Right hindlimb (tissue), 1 donor: ENCODE data around the gene NKG7.
A peak's percentile ranks its signal among the peaks of the same experiment; 100 is the strongest.

Experiments used
- DNase-seq: peaks from one replicate; pipeline ENCODE4 v3.0.0-alpha.2; 2018

The NKG7 gene

DNA sequence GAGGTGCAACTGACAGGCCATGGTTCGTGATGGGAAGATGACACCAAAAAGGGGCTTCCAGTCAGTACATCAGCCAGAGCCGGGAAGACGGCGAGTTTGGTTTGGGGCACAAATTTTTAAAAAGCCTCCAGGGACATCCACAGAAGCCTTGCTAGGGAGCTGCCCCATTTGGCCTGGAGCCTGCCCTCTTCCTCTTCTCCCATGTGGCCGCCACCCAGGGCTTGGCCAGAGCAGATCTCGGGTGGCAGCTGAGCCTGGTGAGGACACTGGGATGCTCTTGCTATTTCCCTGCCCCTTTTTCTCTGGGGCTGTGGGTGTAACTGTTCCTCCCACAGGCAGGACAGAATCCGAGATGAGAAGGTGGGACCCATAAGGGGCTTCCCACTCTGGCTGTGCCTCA is 14.5 kb downstream of the NKG7 start:
- DNase-seq, result peak; percentile 9

DNA sequence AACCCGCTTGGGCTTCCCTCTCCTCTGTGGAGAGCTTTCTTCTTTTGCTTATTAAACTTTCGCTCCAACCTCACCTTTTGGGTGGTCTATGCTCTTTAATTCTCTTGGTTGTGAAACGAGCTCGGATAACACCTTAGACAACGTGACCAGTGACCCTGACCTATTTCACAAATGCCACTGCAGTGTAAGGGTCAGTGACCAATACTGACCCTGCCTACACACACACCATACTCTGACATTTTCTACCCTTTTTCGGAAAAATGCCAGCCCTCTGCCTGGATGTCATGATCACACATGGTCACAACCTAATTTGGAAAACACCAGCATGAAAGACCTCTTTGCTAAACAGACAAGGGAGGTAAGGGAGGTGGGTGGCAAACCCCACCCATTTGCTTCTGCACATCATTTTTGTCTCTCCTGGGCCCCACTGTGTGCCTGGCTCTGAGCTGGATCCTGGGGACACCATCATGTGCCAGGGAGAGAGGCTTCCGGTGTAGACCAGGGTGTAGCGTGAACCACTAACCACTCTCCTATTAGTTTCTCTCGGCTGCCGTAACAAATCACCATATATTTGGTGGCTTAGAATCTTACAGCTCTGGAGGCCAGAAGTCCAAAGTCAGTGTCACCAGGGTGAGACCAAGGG is 16.2 kb downstream of the NKG7 start:
- no peak for DNase-seq

DNA sequence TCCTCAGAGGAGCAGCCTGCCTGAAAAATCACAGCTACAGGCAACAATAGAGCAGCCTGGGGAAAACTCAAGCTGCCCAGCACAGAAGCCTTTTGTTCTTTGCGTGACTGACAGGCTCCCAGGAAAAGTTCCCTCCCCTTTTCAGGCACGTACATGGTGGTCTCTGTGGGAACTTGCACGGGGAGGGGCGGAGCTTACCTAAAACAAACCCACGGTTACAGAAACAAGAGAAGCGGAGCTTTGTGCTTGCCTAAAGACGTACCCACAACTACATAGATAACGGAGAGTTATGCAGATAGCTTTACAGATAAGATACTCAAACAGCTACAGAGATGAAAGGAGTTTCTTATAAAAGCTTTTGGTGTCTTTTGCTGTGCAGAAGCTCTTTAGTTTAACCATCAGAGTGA is 17.7 kb downstream of the NKG7 start:
- no peak for DNase-seq

DNA sequence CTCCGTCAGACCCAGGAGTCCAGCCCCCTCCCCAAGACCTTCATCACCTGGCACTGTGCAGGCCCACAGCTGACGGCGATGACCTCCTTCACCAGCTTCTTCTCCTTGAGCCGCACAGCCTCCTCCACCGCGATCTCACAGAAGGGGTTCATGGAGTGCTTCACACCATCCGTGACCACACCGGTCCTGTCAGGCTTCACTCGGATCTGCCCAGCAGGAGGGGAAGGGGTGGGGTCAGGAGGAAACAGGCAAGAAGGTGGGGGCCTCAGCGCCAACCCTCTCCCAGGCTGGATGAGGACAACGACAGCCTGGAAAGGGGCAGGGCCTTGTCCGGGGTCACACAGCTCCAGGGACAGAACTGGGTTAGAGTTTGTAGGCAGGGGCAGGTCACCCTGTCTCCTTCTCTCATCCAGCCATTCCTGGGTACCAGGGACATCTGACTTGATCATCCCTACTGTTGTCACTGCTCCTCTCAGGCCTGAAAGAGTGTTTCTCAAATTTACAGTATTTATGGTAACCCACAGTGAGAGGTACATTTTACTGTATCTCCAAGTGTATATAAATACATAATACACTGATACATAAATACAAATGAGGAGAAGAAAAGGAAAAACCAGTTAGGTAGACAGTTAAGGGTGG is 18.2 kb downstream of the NKG7 start:
- DNase-seq, result no peak

- no peak for DNase-seq
Observed at GRCh38 chr19:51352783-51353360, 19.6 kb downstream of the NKG7 start.

GRCh38 chr19:51351266-51351990 is 21.0 kb downstream of the NKG7 start:
- no peak for DNase-seq

DNA sequence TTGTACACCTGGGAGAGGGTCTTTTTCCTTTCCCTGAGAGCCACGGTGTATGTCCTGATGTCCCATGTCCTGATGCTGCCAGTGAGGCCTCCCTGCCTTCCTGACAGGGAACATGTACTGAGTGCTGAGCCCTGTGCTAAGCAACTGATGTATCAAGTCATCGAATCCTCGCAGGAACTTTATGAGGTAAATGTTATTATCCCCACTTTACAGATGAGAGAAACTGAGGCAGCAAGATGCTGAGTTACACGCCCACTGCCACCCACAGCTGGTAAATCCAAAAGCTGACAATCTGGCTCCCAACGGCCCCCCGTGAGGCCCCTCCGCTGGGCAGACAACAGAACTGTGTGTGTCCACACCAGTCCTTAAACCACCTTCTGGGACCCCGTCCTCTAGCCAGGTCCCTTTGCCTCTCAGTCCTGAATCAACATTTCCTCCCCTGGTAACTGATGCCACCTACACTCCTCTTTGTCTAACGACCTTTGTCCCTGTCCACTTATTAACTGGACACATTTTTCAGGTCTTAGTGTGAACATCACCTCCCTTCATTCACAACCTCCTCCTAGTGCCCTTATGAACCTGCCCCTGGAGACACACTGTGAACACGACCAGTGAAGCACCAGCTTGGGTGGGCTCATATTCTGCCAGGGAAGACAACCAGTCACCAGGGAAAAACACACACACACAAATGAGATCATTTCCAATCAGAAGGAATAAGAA is 25.1 kb downstream of the NKG7 start:
- DNase-seq, result no peak

DNA sequence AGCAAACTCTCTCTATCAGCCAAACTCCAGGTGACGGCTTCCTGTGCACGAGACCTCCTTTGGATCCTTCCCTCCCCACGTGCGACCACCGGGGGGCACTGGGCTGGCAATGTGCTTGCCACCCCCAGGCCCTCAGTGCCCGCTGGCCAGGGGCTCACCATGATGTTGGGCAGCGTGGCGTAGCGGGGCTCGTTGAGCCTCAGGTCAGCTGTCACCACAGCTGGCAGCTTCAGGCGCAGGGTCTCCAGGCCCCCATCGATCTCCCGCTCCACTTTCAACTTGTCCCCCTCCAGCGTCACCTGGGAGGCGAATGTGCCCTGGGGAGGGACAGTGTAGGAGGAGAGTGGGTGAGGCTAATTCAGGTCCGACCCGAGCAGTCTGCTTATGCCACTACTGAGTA is 25.7 kb downstream of the NKG7 start:
- no peak for DNase-seq

DNA sequence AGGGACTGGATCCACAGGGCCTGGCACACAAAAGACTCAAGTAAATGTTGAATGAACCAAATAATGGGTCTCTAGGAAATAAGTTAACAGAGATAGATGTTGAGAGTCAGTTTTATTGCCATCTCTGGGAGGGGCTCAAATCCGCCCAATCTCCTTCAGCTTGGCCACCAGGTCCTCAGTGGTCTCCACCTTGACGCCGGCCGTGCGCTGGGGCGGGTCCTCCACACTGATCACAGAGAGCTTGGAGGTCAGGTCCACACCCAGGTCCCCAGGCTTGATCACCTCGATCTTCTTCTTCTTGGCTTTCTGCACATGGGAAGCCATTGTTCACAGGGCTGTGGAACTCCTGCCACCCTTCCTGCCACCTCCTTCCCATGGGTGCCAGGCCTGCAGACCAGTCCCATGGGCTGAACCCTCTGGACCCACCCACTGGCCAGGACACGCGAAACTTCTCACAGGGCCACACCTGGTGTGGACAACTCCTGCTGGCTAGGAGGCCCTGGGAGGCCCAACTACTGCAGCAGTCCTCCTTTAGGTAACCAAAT is 27.3 kb downstream of the NKG7 start:
- DNase-seq, result no peak

- no peak for DNase-seq
Observed at GRCh38 chr19:51342631-51343569, 29.6 kb downstream of the NKG7 start.

- DNase-seq, result no peak
Observed at GRCh38 chr19:51341976-51342580, 30.4 kb downstream of the NKG7 start, which contains the start of gene VSIG10L. VSIG10L (minus strand) TSS chr19:51342139; CDS start chr19:51342124, 15 bp downstream.

- DNase-seq, result no peak
Observed at GRCh38 chr19:51341066-51341465, 31.4 kb downstream of the NKG7 start.

DNA sequence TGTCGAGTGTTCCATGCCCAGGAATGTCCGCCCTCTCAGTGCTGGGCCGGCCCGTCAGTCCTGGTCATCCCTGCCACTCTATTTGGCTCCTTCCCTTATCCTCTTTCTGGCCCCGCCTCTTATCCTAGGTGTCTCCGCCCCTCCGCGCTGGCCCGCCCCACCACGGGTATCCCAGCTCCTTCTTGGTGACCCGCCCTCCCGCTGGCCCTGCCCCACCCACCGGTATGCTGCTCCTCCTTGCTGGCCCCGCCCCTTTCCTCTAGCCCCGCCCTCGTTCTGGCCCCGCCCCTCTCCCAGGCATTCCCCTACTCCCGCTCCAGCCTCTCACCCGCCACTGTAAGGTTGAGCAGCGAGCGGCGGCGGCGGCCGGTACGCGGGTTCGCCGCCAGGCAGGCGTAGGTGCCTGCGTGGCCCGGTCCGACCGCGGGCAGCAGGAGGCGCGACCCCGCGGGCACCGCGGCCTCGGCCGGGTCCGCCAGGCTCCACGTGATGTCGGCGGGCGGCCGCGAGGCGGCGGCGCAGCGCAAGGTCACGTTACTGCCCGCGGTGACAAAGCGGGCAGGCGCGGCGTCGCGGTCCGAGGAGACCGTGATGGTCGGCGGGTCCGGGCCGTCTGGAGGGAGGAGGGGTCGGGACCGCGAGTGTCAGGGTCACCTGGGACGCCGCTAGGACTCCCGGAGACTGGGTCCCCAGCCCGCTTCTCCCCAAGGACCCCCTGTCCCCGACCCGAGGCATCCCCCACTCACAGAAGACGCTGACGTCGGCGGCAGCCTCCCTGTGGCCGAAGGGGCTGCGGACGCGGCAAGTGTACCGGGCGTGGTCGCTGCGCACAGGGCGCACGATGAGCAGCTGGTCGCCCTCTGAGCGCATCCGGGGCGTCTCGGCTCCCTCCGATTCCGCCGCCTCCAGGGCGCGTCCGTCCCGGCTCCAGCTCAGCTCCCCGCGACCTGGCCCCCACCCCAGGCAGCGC is 32.5 kb downstream of the NKG7 start:
- DNase-seq, result peak; percentile 97

DNA sequence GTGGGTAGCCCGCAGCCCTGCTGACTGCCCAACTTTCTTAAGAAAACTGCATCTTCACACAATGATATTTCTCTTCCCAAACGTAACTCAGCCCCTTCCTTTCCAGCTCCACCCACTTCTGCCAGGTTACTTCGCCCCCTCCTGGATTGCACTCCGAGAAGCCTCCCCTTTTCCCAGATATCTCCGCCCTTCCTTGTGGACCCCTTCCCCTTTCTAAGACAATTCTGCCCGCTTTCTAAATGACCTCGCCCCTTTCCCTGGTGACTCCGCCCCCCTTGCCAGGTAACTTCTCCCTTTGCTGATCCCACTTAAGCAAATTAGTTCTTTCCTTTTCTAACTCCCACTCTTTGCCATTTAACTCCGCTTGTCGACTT is 33.2 kb downstream of the NKG7 start:
- no peak for DNase-seq

- DNase-seq, result peak; percentile 87
Observed at GRCh38 chr19:51338563-51339312, 33.7 kb downstream of the NKG7 start.

- DNase-seq, result no peak
Observed at GRCh38 chr19:51337861-51338562, 34.4 kb downstream of the NKG7 start.

DNA sequence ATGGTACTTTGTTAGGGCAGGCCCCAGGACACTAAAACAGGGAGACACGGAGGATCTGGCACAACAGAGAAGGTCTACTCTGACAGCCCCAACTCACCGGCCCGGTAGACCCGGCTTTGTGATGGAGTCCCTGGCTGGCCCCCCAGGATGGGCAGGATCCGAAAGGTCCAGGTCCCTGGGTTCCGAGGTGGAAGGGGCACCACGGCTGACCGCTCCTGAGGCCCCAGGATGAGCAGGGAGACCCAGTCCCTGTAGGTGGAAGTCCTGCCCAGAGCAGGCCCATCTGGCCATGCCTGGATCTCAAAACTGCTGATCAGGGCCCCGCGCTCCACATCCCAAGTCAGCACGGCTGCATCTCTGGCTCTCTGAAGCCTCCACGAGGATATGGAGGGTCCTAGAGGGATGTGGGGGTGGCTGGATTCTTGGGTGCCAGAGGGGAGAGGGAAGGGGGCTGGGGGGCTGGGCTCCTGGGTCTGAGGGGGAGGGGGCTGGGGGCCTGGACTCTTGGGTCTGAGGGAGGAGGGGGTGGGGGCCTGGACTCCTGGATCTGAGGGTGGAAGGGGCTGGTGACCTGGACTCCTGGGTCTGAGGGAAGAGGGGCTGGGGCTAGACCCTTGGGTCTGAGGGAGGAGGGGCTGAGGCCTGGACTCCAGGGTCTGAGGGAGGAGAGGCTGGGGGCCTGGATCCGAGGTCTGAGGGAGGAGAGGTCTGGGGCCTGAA is 35.2 kb downstream of the NKG7 start:
- no peak for DNase-seq
